ENCODE measurements around the gene TTC7B. TPM values are rescaled to one million over a fixed set of nuclear protein-coding genes. Genes with fewer than 3 reads are reported as not detected.
A peak's percentile ranks its signal among the peaks of the same experiment; 100 is the strongest.

Gene TTC7B
- total RNA-seq, 1 donor from 2014 or later, result 55.5 TPM

- H3K36me3 ChIP-seq, result peaks cover 28% of the 10 kb centered on the region
- H3K27me3 ChIP-seq (ENCODE audit: low read depth), result no peaks in the 10 kb centered on the region
- H3K4me1 ChIP-seq, result peaks cover 37% of the 10 kb centered on the region
These were observed 173.9 kb downstream of the TTC7B start for GRCh38 chr14:90642244-90642717.

GRCh38 chr14:90641615-90642243 is 174.5 kb downstream of the TTC7B start:
- Histone ChIP-seq H3K9me3 (replicated peaks) (no peaks in the 10 kb centered on the region), H3K27ac (replicated peaks) (peak overlapping the region; percentile 66), H3K4me3 (no peak overlapping the region), H3K4me1 (peaks cover 37% of the 10 kb centered on the region), H3K27me3 (ENCODE audit: low read depth) (no peaks in the 10 kb centered on the region), H3K36me3 (peaks cover 22% of the 10 kb centered on the region)
- no peak for DNase-seq
- intact Hi-C loops (cut with micrococcal nuclease), result no loop called here
- no peak for TF ChIP-seq CTCF (IDR thresholded peaks at IDR 0.05; ENCODE audit: borderline replicate concordance)

More at GRCh38 chr14:90642244-90642717, 173.9 kb downstream of the TTC7B start:
- DNase-seq, result no peak
- peak overlapping the region; percentile 66 for H3K27ac ChIP-seq (replicated peaks)
- TF ChIP-seq CTCF (IDR thresholded peaks at IDR 0.05; ENCODE audit: borderline replicate concordance), result no peak
- no peaks in the 10 kb centered on the region for H3K9me3 ChIP-seq (replicated peaks)
- intact Hi-C loops (cut with micrococcal nuclease), result no loop called here
- no peak overlapping the region for H3K4me3 ChIP-seq

- H3K36me3 ChIP-seq, result peaks cover 17% of the 10 kb centered on the region
- intact Hi-C loops (cut with micrococcal nuclease), result no loop called here
- H3K27ac ChIP-seq (replicated peaks), result peak overlapping the region; percentile 66
- DNase-seq, result no peak
- H3K4me3 ChIP-seq, result no peak overlapping the region
- peaks cover 37% of the 10 kb centered on the region for H3K4me1 ChIP-seq
- TF ChIP-seq CTCF (IDR thresholded peaks at IDR 0.05; ENCODE audit: borderline replicate concordance), result no peak
- H3K9me3 ChIP-seq (replicated peaks), result no peaks in the 10 kb centered on the region
- H3K27me3 ChIP-seq (ENCODE audit: low read depth), result no peaks in the 10 kb centered on the region
These were observed 175.1 kb downstream of the TTC7B start for GRCh38 chr14:90641168-90641567.

GRCh38 chr14:90639641-90640040 is 176.6 kb downstream of the TTC7B start:
- H3K27me3 ChIP-seq (ENCODE audit: low read depth), result no peaks in the 10 kb centered on the region
- no peaks in the 10 kb centered on the region for H3K9me3 ChIP-seq (replicated peaks)
- H3K4me1 ChIP-seq, result peaks cover 26% of the 10 kb centered on the region
- no peak overlapping the region for H3K27ac ChIP-seq (replicated peaks)
- no peak for TF ChIP-seq CTCF (IDR thresholded peaks at IDR 0.05; ENCODE audit: borderline replicate concordance)
- H3K36me3 ChIP-seq, result peaks cover 11% of the 10 kb centered on the region
- no peak for DNase-seq
- H3K4me3 ChIP-seq, result no peak overlapping the region
- intact Hi-C loops (cut with micrococcal nuclease), result no loop called here

- intact Hi-C loops (cut with micrococcal nuclease), result no loop called here
These were observed 183.4 kb downstream of the TTC7B start for GRCh38 chr14:90632871-90633270.

More at GRCh38 chr14:90632871-90633270, 183.4 kb downstream of the TTC7B start:
- H3K27ac ChIP-seq (replicated peaks), result no peak overlapping the region
- TF ChIP-seq CTCF (IDR thresholded peaks at IDR 0.05; ENCODE audit: borderline replicate concordance), result no peak
- H3K4me1 ChIP-seq, result peaks cover 28% of the 10 kb centered on the region
- H3K36me3 ChIP-seq, result peaks cover 3% of the 10 kb centered on the region
- H3K27me3 ChIP-seq (ENCODE audit: low read depth), result no peaks in the 10 kb centered on the region
- DNase-seq, result no peak
- no peak overlapping the region for H3K4me3 ChIP-seq
- H3K9me3 ChIP-seq (replicated peaks), result no peaks in the 10 kb centered on the region

Measured in left ventricle myocardium inferior (tissue), 1 donor.